Measurements from ENCODE around the gene SUFU. TPM values are rescaled to one million over a fixed set of nuclear protein-coding genes. Genes with fewer than 3 reads are reported as not detected.

Gene SUFU
- total RNA-seq, 1 donor from 2014 or later: 2.9 TPM

GRCh38 chr10:102545997-102546396, 42.2 kb downstream of the SUFU start:
- no peak for FAIRE-seq
- no peak for DNase-seq (ENCODE audit: low spot score in 2 of 2)

- DNase-seq (ENCODE audit: low spot score in 2 of 2) (no peak), FAIRE-seq (no peak)
Observed at GRCh38 chr10:102546606-102547320, 43.0 kb downstream of the SUFU start.

- DNase-seq (ENCODE audit: low spot score in 2 of 2): no peak
- no peak for FAIRE-seq
Observed at GRCh38 chr10:102549549-102549948, 45.8 kb downstream of the SUFU start.

- FAIRE-seq (no peak), DNase-seq (ENCODE audit: low spot score in 2 of 2) (no peak)
Observed at GRCh38 chr10:102550636-102551210, 47.0 kb downstream of the SUFU start.

GRCh38 chr10:102552533-102552932, 48.8 kb downstream of the SUFU start:
- DNase-seq (ENCODE audit: low spot score in 2 of 2): no peak
- no peak for FAIRE-seq

GRCh38 chr10:102553771-102554170, 50.0 kb downstream of the SUFU start:
- no peak for FAIRE-seq
- DNase-seq (ENCODE audit: low spot score in 2 of 2): no peak

GRCh38 chr10:102554531-102554930, 50.8 kb downstream of the SUFU start:
- DNase-seq (ENCODE audit: low spot score in 2 of 2): no peak
- no peak for FAIRE-seq

- FAIRE-seq: no peak
- DNase-seq (ENCODE audit: low spot score in 2 of 2): no peak
Observed at GRCh38 chr10:102555781-102556328, 52.1 kb downstream of the SUFU start.

GRCh38 chr10:102557569-102557968, 53.8 kb downstream of the SUFU start:
- no peak for DNase-seq (ENCODE audit: low spot score in 2 of 2)
- FAIRE-seq: no peak

GRCh38 chr10:102559764-102560163, 56.0 kb downstream of the SUFU start:
- FAIRE-seq (no peak), DNase-seq (ENCODE audit: low spot score in 2 of 2) (no peak)

GRCh38 chr10:102564209-102564834, 60.5 kb downstream of the SUFU start:
- DNase-seq (ENCODE audit: low spot score in 2 of 2) (no peak), FAIRE-seq (no peak)

GRCh38 chr10:102565793-102566192, 62.0 kb downstream of the SUFU start:
- FAIRE-seq (no peak), DNase-seq (ENCODE audit: low spot score in 2 of 2) (no peak)

- DNase-seq (ENCODE audit: low spot score in 2 of 2) (no peak), FAIRE-seq (no peak)
Observed at GRCh38 chr10:102578782-102579181, 75.0 kb downstream of the SUFU start.

GRCh38 chr10:102579328-102579727, 75.6 kb downstream of the SUFU start:
- DNase-seq (ENCODE audit: low spot score in 2 of 2): no peak
- no peak for FAIRE-seq

GRCh38 chr10:102580230-102580629, 76.5 kb downstream of the SUFU start:
- FAIRE-seq (no peak), DNase-seq (ENCODE audit: low spot score in 2 of 2) (peak in 1 of 2 donors; percentile 48)

GRCh38 chr10:102581401-102581800, 77.6 kb downstream of the SUFU start:
- DNase-seq (ENCODE audit: low spot score in 2 of 2): no peak
- FAIRE-seq: no peak

GRCh38 chr10:102581981-102582580, 78.3 kb downstream of the SUFU start:
- no peak for DNase-seq (ENCODE audit: low spot score in 2 of 2)
- no peak for FAIRE-seq

- FAIRE-seq (no peak), DNase-seq (ENCODE audit: low spot score in 2 of 2) (peak; percentile 64 to 85)
Observed at GRCh38 chr10:102583435-102584417, 80.0 kb downstream of the SUFU start.

GRCh38 chr10:102585026-102585425, 81.3 kb downstream of the SUFU start:
- DNase-seq (ENCODE audit: low spot score in 2 of 2): no peak

GRCh38 chr10:102586858-102587257, 83.1 kb downstream of the SUFU start:
- FAIRE-seq: no peak
- no peak for DNase-seq (ENCODE audit: low spot score in 2 of 2)

More at GRCh38 chr10:102585026-102585425, 81.3 kb downstream of the SUFU start:
- FAIRE-seq: no peak
